HG02943 (cell line): ENCODE data around the gene MICB.
"Not testable (repeated sequence)": the region's sequence is repeated elsewhere in the genome, so short reads cannot be mapped to it uniquely, and the experiment has no call there.

Experiments
- ATAC-seq: cut with Tn5 transposase; IDR thresholded peaks from one replicate; pipeline ENCODE4 v1.9.1; 2021; ENCODE audit warnings: mild to moderate bottlenecking, low read depth, moderate library complexity; ENCODE audit not compliant: unreplicated experiment

Gene MICB

DNA sequence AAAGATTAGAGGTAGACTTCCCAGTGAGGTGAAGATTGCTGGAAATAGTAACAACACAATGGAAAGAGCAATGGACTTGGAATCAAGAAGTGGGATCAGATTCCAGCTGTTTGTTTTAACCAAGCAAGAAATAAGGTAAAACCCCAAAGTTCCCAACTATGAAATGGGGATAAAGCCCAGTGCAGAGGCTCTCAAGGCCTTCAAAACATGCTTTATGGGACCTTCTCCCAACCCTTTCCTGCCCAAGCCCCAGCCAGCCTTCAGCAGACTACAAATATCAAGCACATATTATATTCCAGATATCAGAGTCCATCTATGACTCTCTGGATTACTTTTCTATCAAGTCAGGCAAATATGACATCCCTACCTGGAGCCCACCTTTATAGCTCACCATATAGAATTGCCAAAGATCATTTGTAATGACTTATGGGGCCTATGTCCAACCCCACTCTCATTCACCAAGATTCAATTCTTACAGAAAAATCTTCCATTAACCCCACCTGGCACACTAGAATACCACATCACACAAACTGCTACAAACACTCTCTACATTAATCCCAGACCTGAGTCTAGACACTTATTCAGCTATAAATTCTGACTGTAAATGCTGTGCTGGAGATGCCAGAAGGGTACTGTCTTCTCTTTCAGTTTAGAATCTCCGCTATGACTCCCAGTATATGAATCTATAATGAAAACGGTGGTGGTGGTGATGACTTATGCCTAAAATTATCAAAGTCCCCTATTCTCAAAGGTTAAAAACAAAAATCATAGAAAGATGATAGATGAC, 37.8 kb downstream of the MICB start:
- ATAC-seq = no peak

- no peak for ATAC-seq
Observed at GRCh38 chr6:31538805-31539400, 41.0 kb downstream of the MICB start.

DNA sequence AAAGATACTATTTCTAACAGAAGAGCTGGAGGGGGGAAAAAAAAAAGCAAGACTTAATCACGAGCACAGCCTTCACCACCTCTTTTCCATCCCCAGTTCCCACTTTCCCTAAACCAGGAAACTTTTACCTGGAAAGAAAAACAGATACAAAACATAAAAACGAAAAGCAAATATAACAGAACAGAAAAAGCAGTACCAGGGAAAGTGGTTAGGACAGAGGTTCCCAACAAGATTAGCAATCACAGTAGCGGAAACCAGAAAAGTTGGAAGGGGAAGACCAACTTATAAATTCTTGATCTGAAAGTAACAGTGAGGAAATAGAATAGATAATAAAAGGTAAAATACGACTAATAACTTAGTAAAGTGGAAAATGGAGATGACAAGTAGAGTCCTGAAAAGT, 42.7 kb downstream of the MICB start:
- ATAC-seq = no peak

DNA sequence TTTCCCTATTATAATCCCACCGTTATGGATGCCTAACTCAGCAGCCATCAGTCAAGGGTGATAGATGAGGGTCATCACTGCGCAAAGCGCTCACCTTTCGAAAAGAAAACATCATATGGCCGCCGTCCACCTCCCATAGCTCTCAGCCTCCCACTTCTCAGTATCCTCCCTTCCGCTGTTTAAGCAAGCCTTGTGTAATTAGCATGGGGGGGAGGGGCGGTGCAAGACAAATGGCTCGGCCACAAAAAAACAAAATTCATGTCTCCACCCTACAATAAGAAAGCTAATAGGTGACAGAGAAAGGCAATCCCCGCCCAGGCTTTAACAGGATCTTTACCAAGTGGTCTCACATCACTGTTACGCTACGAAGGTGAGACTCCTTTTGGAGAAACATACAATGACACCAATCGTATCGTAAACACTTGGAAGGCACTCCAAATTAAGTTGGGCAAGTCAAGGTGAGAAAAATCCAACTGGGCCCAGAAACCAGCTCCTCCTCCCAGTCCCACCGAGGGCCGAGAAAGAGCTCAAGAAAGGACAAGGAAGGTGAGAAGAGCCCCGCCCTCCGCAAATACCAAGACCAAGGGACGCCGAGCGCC, 43.2 kb downstream of the MICB start:
- ATAC-seq = no peak

DNA sequence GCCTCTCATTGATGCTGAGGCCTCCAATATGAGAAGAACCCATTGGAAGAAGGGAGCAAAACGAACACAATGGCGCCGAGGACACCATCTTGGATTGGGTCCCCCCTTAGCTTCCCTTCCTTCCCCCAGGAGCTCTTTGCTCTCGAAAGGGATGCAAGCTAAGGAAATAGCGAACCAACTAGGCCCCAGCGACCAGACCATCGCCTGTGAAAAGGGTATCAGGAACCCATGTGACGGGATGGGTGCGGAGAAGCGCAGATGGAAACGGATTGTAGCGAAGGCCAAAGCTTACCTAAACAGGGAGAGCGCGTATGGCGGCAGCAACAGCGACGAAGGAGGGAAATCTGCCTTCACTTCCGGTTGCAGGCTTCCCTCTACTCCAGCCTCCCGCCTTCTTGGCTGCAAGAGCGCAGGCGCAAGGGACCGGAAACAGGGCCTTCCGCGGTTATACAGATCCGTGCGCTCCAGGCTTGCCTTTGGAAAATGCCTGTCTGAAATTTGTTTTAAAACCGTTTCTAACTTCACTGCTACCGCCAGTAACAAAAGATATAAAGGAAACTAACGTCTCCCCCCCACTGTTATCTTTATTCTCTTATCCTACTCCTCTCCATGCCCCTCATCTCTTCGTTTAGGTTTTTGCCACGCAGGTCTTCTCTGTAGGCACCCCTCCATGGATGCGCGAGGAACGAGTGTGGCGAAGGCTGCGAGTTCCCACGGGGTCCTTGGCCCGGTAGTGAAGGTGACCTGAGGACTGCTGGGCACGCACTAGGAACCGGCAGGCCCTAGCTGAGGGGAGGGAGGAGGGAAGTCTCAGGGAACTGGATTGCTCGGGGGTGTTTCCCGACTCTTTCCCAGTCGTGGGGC, 43.9 kb downstream of the MICB start, which contains the start of gene DDX39B:
Gene DDX39B, minus strand, starts transcription at position 346 of the 864 bp plus-strand sequence. CDS start 1,471 bp downstream, outside the sequence.
- peak; percentile 58 for ATAC-seq

- ATAC-seq = no peak
Observed at GRCh38 chr6:31543639-31544038, 45.7 kb downstream of the MICB start.

DNA sequence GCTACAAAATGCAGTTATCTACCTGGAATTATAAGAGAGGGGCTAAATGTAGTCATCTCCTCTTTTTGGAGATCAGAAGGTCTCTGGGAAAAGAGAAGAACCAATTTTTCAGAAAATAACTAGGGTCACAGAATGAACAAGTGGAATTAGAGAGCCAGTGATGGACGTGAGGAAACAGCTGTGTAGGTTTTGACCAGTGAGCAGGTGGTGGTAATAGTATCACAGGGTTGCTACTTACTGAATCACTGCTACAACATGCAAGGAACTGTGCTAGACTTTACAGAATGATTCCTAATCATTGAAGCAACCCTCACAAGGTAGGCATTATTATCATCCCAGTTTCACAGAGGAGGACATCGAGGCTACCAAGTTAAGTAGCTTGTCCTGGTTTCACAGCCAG, 46.7 kb downstream of the MICB start:
- no peak for ATAC-seq

- ATAC-seq = no peak
Observed at GRCh38 chr6:31545291-31545690, 47.3 kb downstream of the MICB start.

DNA sequence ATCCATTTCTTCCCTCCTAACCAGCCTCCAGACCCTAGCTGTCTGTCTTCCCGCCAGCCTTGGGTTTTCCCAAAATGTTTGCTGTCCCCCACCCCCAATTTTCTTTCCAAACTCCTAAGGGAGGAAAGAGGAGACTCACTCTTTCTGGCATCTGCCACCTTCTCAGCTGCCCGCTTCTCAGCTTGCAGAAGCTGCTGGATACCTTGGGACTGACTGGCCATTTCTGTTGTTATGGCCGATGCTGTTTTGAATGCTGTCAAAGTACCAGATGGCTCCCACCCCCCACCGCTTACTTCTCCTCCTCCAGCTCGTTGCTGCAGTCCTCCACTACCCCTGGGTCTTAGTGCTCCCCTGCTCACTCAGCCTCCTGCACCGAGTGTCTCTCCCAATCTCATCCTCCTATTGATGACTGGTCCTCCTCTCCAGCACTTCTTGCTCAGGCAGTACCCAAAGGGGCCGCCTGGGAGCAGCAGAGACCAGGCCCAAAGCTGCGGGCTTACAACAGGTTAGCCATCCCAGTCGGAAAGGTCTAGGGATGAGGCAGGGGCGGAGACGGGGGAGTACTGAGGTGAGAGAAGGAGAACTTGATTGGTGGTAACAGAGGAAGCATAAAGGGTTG, 48.5 kb downstream of the MICB start, which contains the start of gene ATP6V1G2:
Gene ATP6V1G2, minus strand, starts transcription at position 270 of the 619 bp plus-strand sequence. Its CDS starts 49 bp downstream, at position 221.
- ATAC-seq = peak; percentile 33

DNA sequence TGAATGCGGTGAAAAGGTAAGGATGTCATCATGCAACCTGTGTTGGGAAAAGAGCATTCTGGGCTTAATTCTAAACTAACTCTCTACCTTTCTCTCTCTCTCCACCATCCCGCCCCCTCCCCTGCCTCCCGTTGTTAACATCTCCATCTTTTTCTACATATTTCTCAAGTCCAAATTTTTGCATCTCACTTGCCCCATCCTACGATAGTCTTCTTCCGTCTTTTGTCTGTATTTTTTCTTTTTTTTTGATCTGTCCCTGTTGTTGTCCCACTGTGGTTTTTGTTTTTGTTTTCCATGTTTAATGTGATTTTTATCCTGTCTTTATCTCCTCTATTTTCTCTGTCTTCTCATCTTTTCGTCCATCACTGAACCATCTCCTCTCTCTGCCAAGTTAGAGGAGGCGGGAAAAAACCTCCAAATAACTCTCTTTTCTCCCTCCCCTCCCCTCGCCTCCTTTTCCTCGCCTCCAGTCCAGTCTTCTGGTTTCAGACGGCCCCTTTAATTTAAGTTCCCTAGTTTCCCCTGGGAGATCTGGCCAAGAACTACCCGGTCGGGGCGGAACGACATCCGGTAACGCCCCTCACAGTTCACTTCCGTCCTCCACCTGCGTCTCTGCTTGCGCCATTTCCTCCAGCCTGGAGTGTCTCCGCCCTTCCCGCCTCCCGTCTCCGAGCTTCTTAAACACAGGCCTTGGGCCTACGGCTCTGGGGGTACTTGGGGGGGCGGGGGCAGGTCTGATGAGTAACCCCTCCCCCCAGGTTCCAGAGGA, 49.2 kb downstream of the MICB start, which contains the start of gene NFKBIL1:
Gene NFKBIL1, plus strand, starts transcription at position 651 of the 769 bp plus-strand sequence. Its CDS starts 87 bp downstream, at position 738.
- peak; percentile 42 for ATAC-seq

DNA sequence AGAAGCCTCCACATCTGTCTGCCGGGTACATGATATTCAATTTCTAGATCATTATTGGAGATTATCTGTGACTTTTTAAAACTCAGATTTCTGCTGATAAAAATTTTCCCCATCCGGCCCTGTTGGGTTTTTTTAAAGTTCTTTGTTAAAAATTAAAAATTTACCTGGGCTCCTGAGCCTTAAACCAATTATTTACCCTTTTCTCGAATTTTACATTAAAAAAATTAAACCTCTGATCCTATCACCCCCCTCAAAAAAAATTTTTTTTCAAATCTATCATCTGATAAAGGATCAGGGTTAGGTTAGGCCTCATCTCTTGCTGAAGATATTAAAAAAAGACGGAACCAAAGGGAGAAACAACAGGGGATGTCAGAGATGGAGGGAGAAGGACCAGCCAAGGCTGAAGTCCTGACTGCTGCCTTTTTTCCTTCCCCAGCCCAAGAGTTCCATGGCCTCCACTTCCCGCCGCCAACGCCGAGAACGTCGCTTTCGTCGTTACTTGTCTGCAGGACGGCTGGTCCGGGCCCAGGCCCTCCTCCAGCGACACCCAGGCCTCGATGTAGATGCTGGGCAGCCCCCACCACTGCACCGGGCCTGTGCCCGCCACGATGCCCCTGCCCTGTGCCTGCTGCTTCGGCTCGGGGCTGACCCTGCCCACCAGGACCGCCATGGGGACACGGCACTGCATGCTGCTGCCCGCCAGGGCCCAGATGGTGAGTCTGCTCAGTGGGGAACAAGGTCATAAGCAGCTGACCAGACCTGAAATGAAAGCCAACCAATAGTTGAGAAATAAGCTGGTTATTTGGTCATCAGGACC, 50.0 kb downstream of the MICB start:
- no peak for ATAC-seq

DNA sequence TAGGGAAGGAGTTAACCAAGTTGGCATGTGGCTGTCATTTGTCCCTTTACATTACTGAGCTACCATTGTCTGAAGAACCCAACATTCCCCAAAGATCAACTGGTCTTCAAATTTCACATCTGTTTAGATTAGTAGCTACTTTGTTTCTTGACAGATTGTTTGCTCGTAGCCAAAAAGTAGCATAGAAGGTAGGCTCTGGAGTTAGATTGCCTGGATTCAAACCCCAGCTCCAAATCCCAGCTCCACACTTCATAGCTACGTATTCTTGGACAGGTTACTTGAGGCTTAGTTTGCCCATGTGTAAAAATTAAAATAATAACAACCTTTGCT, 50.6 kb downstream of the MICB start:
- ATAC-seq = no peak

GRCh38 chr6:31551371-31551770, 53.4 kb downstream of the MICB start:
- not testable (repeated sequence) for ATAC-seq

- ATAC-seq = no peak
Observed at GRCh38 chr6:31556307-31556706, 58.4 kb downstream of the MICB start.

DNA sequence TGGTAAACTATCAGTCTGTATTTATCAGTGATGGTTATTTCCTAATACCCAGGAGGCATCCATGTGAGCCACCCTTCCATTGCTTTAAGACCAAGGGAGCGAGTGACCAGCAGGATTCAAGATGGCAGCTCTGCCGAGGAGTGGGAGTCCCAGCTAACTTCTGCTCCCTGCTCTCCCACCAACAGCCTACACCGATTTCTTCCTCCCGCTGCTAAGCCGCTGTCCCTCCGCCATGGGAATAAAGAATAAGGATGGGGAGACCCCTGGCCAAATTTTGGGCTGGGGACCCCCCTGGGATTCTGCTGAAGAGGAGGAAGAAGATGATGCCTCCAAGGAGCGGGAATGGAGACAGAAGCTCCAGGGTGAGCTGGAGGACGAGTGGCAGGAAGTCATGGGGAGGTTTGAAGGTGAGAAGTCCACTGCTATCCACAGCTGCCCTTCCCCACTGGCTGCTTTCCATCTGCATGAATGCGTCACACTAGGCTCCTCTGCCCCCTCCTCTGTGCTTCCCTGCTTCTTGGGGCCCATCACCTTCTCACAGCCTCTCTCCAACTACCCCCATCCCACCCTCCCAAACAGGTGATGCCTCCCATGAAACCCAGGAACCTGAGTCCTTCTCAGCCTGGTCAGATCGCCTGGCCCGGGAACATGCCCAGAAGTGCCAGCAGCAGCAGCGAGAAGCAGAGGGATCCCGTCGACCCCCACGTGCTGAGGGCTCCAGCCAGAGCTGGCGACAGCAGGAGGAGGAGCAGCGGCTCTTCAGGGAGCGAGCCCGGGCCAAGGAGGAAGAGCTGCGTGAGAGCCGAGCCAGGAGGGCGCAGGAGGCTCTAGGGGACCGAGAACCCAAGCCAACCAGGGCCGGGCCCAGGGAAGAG, 59.7 kb downstream of the MICB start:
- ATAC-seq = no peak

GRCh38 chr6:31558318-31558625, 60.3 kb downstream of the MICB start:
- no peak for ATAC-seq

- ATAC-seq = no peak
Observed at GRCh38 chr6:31558631-31559500, 60.9 kb downstream of the MICB start.
